H9 (cell line): Measurements from ENCODE around the gene CKS1B. TPM values are rescaled to one million over a fixed set of nuclear protein-coding genes. Genes with fewer than 3 reads are reported as not detected.

Experiments used
- DNase-seq: peaks from one replicate; pipeline ENCODE4 v3.0.0-alpha.2; 2017
- H2AFZ ChIP-seq: one replicate; pipeline ENCODE4 v1.6.1; 2013; ENCODE audit warnings: mild to moderate bottlenecking, low read length, control low read depth, moderate library complexity
- H2AK5ac ChIP-seq: 2 replicates; pipeline ENCODE4 v1.6.1; 2013; ENCODE audit warnings: low read length, control low read depth, mixed read lengths; ENCODE audit not compliant: insufficient read length
- H2BK120ac ChIP-seq: one replicate; pipeline ENCODE4 v1.6.1; 2013; ENCODE audit warnings: low read depth, mild to moderate bottlenecking, low read length, control low read depth, inconsistent platforms; ENCODE audit not compliant: poor library complexity, severe bottlenecking
- H2BK12ac ChIP-seq: 2 replicates; pipeline ENCODE4 v1.6.1; 2013; ENCODE audit warnings: low read length, control low read depth, mixed read lengths, low read depth; ENCODE audit not compliant: insufficient read length
- H2BK15ac ChIP-seq: 2 replicates; pipeline ENCODE4 v1.6.1; 2013; ENCODE audit warnings: low read depth, low read length, control low read depth
- H2BK20ac ChIP-seq: one replicate; pipeline ENCODE4 v1.6.1; 2013; ENCODE audit warnings: low read depth, mild to moderate bottlenecking, low read length, control low read depth, inconsistent platforms; ENCODE audit not compliant: poor library complexity, severe bottlenecking
- H2BK5ac ChIP-seq: 2 replicates; pipeline ENCODE4 v1.6.1; 2013; ENCODE audit warnings: low read length, control low read depth, mixed read lengths; ENCODE audit not compliant: insufficient read length
- H3K14ac ChIP-seq: 2 replicates; pipeline ENCODE4 v1.6.1; 2013; ENCODE audit warnings: low read length, control low read depth; ENCODE audit not compliant: insufficient read depth
- H3K18ac ChIP-seq: 2 replicates; pipeline ENCODE4 v1.6.1; 2013; ENCODE audit warnings: low read depth, mild to moderate bottlenecking, mixed read lengths, low read length, control low read depth; ENCODE audit not compliant: insufficient read length
- H3K23ac ChIP-seq: 2 replicates; pipeline ENCODE4 v1.6.1; 2013; ENCODE audit warnings: low read length, control low read depth, mixed read lengths, low read depth; ENCODE audit not compliant: insufficient read length
- H3K23me2 ChIP-seq: 2 replicates; pipeline ENCODE4 v1.6.1; 2013; ENCODE audit warnings: low read depth, mild to moderate bottlenecking, mixed read lengths, low read length, control low read depth; ENCODE audit not compliant: insufficient read length, poor library complexity, severe bottlenecking
- H3K27ac ChIP-seq: 2 replicates; pipeline ENCODE4 v1.5.1; 2013; ENCODE audit warnings: low read length, control low read depth, mixed read lengths, low read depth; ENCODE audit not compliant: insufficient read length
- H3K27me3 ChIP-seq: 2 replicates; pipeline ENCODE4 v1.6.1; 2013; ENCODE audit warnings: low read length, control low read depth, inconsistent platforms; ENCODE audit not compliant: insufficient read depth
- H3K4ac ChIP-seq: 2 replicates; pipeline ENCODE4 v1.6.1; 2013; ENCODE audit warnings: low read depth, mild to moderate bottlenecking, control low read depth, inconsistent platforms, low read length, moderate library complexity
- H3K4me1 ChIP-seq: 2 replicates; pipeline ENCODE4 v1.6.1; 2013; ENCODE audit warnings: low read length, control low read depth, inconsistent platforms; ENCODE audit not compliant: insufficient read depth
- H3K4me2 ChIP-seq: 2 replicates; pipeline ENCODE4 v1.6.1; 2013; ENCODE audit warnings: low read length, control low read depth, mixed read lengths; ENCODE audit not compliant: insufficient read length, insufficient read depth
- H3K56ac ChIP-seq: 2 replicates; pipeline ENCODE4 v1.6.1; 2013; ENCODE audit warnings: low read depth, mild to moderate bottlenecking, mixed read lengths, low read length, control low read depth; ENCODE audit not compliant: insufficient read length
- H3K79me1 ChIP-seq: 2 replicates; pipeline ENCODE4 v1.6.1; 2013; ENCODE audit warnings: low read depth, mild to moderate bottlenecking, moderate library complexity, low read length, control low read depth, inconsistent platforms; ENCODE audit not compliant: insufficient read depth, poor library complexity, severe bottlenecking
- H3K79me2 ChIP-seq: 2 replicates; pipeline ENCODE4 v1.6.1; 2013; ENCODE audit warnings: low read length, control low read depth, inconsistent platforms; ENCODE audit not compliant: insufficient read depth
- H3K9ac ChIP-seq: 2 replicates; pipeline ENCODE4 v1.6.1; 2013; ENCODE audit warnings: low read length, control low read depth, mixed read lengths; ENCODE audit not compliant: insufficient read length; ENCODE audit errors: extremely low read depth
- H3K9me3 ChIP-seq: one replicate; pipeline ENCODE4 v1.6.1; 2013; ENCODE audit warnings: low read depth, low read length, inconsistent platforms; ENCODE audit not compliant: control insufficient read depth
- H3T11ph ChIP-seq: one replicate; pipeline ENCODE4 v1.6.1; 2013; ENCODE audit warnings: mild to moderate bottlenecking, low read length, control low read depth, inconsistent platforms
- H4K20me1 ChIP-seq: one replicate; pipeline ENCODE4 v1.6.1; 2013; ENCODE audit not compliant: control insufficient read depth, insufficient read length, insufficient read depth
- H4K5ac ChIP-seq: 2 replicates; pipeline ENCODE4 v1.6.1; 2013; ENCODE audit warnings: low read depth, mild to moderate bottlenecking, mixed read lengths, low read length, control low read depth; ENCODE audit not compliant: insufficient read length
- H4K8ac ChIP-seq: replicated peaks from 2 replicates; pipeline ENCODE4 v1.6.1; 2013; ENCODE audit warnings: low read length, control low read depth, mixed read lengths, low read depth; ENCODE audit not compliant: insufficient read length
- H4K91ac ChIP-seq: 2 replicates; pipeline ENCODE4 v1.6.1; 2013; ENCODE audit warnings: low read depth, mild to moderate bottlenecking, moderate library complexity, mixed read lengths, low read length, control low read depth; ENCODE audit not compliant: insufficient read length
- H3K27ac Mint-ChIP-seq, 3 experiments: 2 replicates in 2 of 3; 3 replicates in 1 of 3; pipeline ENCODE4 v1.8.0; 2020 to 2021; ENCODE audit warnings: mixed read lengths in 3 of 3, mild to moderate bottlenecking in 1 of 3, moderate library complexity in 1 of 3
- H3K27me3 Mint-ChIP-seq: 2 replicates; pipeline ENCODE4 v1.8.0; 2021; ENCODE audit warnings: low read depth, mild to moderate bottlenecking, moderate library complexity, mixed read lengths
- H3K36me3 Mint-ChIP-seq, 3 experiments: 2 replicates in 2 of 3; 3 replicates in 1 of 3; pipeline ENCODE4 v1.8.0; 2020 to 2021; ENCODE audit warnings: low read depth in 3 of 3, mixed read lengths in 3 of 3; ENCODE audit not compliant: insufficient read depth in 1 of 3
- H3K4me1 Mint-ChIP-seq, 2 experiments: 2 replicates each; pipeline ENCODE4 v1.8.0; 2020; ENCODE audit warnings: mixed read lengths in 2 of 2
- H3K4me3 Mint-ChIP-seq, 2 experiments: 2 replicates in 1 of 2; 3 replicates in 1 of 2; pipeline ENCODE4 v1.8.0; 2020 to 2021; ENCODE audit warnings: mild to moderate bottlenecking in 2 of 2, mixed read lengths in 2 of 2, moderate library complexity in 1 of 2
- H3K9me3 Mint-ChIP-seq, 2 experiments: 2 replicates in 1 of 2; 3 replicates in 1 of 2; pipeline ENCODE4 v1.8.0; 2020; ENCODE audit warnings: mild to moderate bottlenecking in 2 of 2, mixed read lengths in 2 of 2, moderate library complexity in 1 of 2
- CTCF ChIP-seq: fragments of 200-600 bp; sonication (generic); conservative IDR thresholded peaks from 3 replicates; pipeline ENCODE4 v1.8.0; 2021; ENCODE audit warnings: antibody characterized with exemption, mild to moderate bottlenecking
- WGBS: extraction: QIAGEN DNeasy Blood & Tissue Kit; methylation state at CpG from one replicate; pipeline ENCODE4 v1.1.7; 2013; ENCODE audit warnings: missing lambda C conversion rate, low lambda C conversion rate, mixed read lengths; ENCODE audit not compliant: insufficient read length; ENCODE audit errors: extremely low coverage; 5-methylcytosine and 5-hydroxymethylcytosine counted together
- total RNA-seq: library from RNA; stranded (reverse); gene quantifications from 2 replicates; pipeline ENCODE4 v1.2.1, GENCODE V29; 2021

The CKS1B gene
- total RNA-seq, 1 experiment from 2014 or later = 279 TPM

DNA sequence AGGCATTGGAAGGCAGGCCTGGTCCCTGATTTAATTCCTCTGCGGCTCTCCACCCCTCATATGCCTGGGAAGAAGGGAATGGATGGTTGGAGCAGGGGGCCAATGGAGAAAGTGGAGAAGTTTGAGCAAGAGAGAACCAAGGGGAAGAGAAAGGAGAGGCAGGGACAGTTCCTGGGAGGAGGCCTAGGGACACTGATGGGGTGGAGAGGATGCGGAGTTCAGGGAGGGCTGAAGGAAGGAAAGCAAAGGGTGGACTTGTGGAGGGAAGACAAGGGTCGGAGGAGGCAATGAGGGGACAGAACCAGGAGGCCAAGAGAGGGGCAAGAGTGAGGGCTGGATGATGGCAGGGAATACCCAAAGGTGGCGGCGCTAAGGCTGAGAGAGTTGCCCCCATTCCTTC is 35.3 kb downstream of the CKS1B start:
- Histone ChIP-seq H4K20me1 (no peaks in the 10 kb centered on the region), H2BK120ac (no peak overlapping the region), H3K23me2 (no peaks in the 10 kb centered on the region), H2BK12ac (no peak overlapping the region), H4K8ac (no peak overlapping the region), H3K56ac (no peak overlapping the region), H3T11ph (no peak overlapping the region), H2AK5ac (no peak overlapping the region), H3K18ac (no peak overlapping the region), H3K79me1 (no peaks in the 10 kb centered on the region), H3K4ac (no peak overlapping the region), H4K5ac (no peak overlapping the region), H3K79me2 (no peaks in the 10 kb centered on the region; the same call in 1 of the 2 replicates), H3K27me3 (no peaks in the 10 kb centered on the region), H3K9me3 (no peaks in the 10 kb centered on the region), H4K91ac (no peak overlapping the region), H2BK5ac (no peak overlapping the region), H2BK20ac (no peak overlapping the region), H3K4me1 (peaks cover 3% of the 10 kb centered on the region; the same call in 1 of the 2 replicates), H3K23ac (no peak overlapping the region), H3K14ac (no peak overlapping the region), H3K9ac (no peak overlapping the region), H3K4me2 (no peak overlapping the region), H2BK15ac (no peak overlapping the region), H3K27ac (no peak overlapping the region), H2AFZ (no peak overlapping the region)
- H3K4me1 Mint-ChIP-seq = peaks cover 46 to 64% of the 10 kb centered on the region in 2 experiments
- peak overlapping the region in 1 of 2 experiments; percentile 51; a peak in 2 of 5 replicates for H3K4me3 Mint-ChIP-seq
- peaks cover 4 to 16% (median 5%) of the 10 kb centered on the region in 3 experiments; a peak in 5 of 7 replicates for H3K36me3 Mint-ChIP-seq
- H3K9me3 Mint-ChIP-seq = no peaks in the 10 kb centered on the region; a peak in 2 of 5 replicates
- no peak for TF ChIP-seq CTCF
- H3K27ac Mint-ChIP-seq = peak overlapping the region; percentile 26 to 52 (median 48); a peak in 4 of 7 replicates
- no CpG with 5 or more reads among the region's 5 CpGs for whole genome bisulfite sequencing
- DNase-seq = no peak
- H3K27me3 Mint-ChIP-seq = no peaks in the 10 kb centered on the region
